Nucleus accumbens (tissue), 56 donors: ENCODE measurements around the gene SRPK1.
"Not testable (repeated sequence)": the region's sequence is repeated elsewhere in the genome, so short reads cannot be mapped to it uniquely, and the experiment has no call there.

Experiments
- DNase-seq, 56 donors: peaks; one replicate each; lab custom pipeline; 2025; lab: John Stamatoyannopoulos, UW

SRPK1 gene

GRCh38 chr6:35920793-35921732, at the start of gene SRPK1:
Gene SRPK1 (minus strand): TSS chr6:35921098. CDS start chr6:35921056, 42 bp downstream.
- DNase-seq: peak in 55 of 56 donors; percentile 25 to 94 (median 81)

GRCh38 chr6:35970181-35970580, 49.3 kb upstream of the SRPK1 start:
- DNase-seq: no peak

- DNase-seq: no peak
Observed at GRCh38 chr6:35969646-35970045, 48.7 kb upstream of the SRPK1 start.

- DNase-seq: no peak
Observed at GRCh38 chr6:35968821-35969220, 47.9 kb upstream of the SRPK1 start.

GRCh38 chr6:35967076-35967774, 46.3 kb upstream of the SRPK1 start:
- DNase-seq: no peak

- no peak for DNase-seq
Observed at GRCh38 chr6:35962779-35963560, 42.1 kb upstream of the SRPK1 start.

GRCh38 chr6:35960187-35960586, 39.3 kb upstream of the SRPK1 start:
- no peak for DNase-seq

- no peak for DNase-seq
Observed at GRCh38 chr6:35955970-35956369, 35.1 kb upstream of the SRPK1 start.

GRCh38 chr6:35955521-35955920, 34.6 kb upstream of the SRPK1 start:
- peak in 3 of 56 donors; percentile 3 to 7 (median 7) for DNase-seq

GRCh38 chr6:35955071-35955470, 34.2 kb upstream of the SRPK1 start:
- DNase-seq: no peak

- DNase-seq: no peak
Observed at GRCh38 chr6:35954333-35954732, 33.4 kb upstream of the SRPK1 start.

- DNase-seq: no peak
Observed at GRCh38 chr6:35948725-35949124, 27.8 kb upstream of the SRPK1 start.

GRCh38 chr6:35945650-35946025, 24.7 kb upstream of the SRPK1 start:
- DNase-seq: no peak

- no peak for DNase-seq
Observed at GRCh38 chr6:35943390-35943789, 22.5 kb upstream of the SRPK1 start.

- no peak for DNase-seq
Observed at GRCh38 chr6:35942355-35942754, 21.5 kb upstream of the SRPK1 start.

GRCh38 chr6:35941170-35941569, 20.3 kb upstream of the SRPK1 start:
- not testable (repeated sequence) for DNase-seq

- DNase-seq: not testable (repeated sequence)
Observed at GRCh38 chr6:35940014-35940413, 19.1 kb upstream of the SRPK1 start.

- DNase-seq: not testable (repeated sequence)
Observed at GRCh38 chr6:35939259-35939658, 18.4 kb upstream of the SRPK1 start.

- no peak for DNase-seq
Observed at GRCh38 chr6:35936681-35937359, 15.9 kb upstream of the SRPK1 start.

- no peak for DNase-seq
Observed at GRCh38 chr6:35935469-35935868, 14.6 kb upstream of the SRPK1 start.
